Spleen (tissue), 11 donors: ENCODE results near the gene ADM. TPM values are rescaled to one million over a fixed set of nuclear protein-coding genes. Genes with fewer than 3 reads are reported as not detected.

Experiments
- DNase-seq: peaks from one replicate; pipeline ENCODE4 v3.0.0-alpha.2; 2020
- H3K27ac ChIP-seq, 8 donors: fragments of 200-600 bp; sonication (generic) in 7 of 8; 1 replicate in 4 of 8; 2 replicates in 4 of 8; pipeline versions ENCODE4 v1.5.0 to v1.8.0; 2016 to 2021; ENCODE audit warnings: inconsistent platforms in 4 of 8, mild to moderate bottlenecking in 4 of 8, moderate library complexity in 1 of 8
- H3K27me3 ChIP-seq, 7 donors: fragments of 200-600 bp; sonication (generic) in 6 of 7; replicated peaks in 1 of 7; 1 replicate in 4 of 7; 2 replicates in 3 of 7; pipeline versions ENCODE4 v1.5.0 to v1.8.0; 2016 to 2021; ENCODE audit warnings: inconsistent platforms in 3 of 7, mild to moderate bottlenecking in 1 of 7
- H3K36me3 ChIP-seq, 6 donors: fragments of 200-600 bp; sonication (generic) in 5 of 6; 1 replicate in 4 of 6; 2 replicates in 2 of 6; pipeline versions ENCODE4 v1.5.0 to v1.8.0; 2016 to 2021; ENCODE audit warnings: inconsistent platforms in 2 of 6
- H3K4me1 ChIP-seq, 6 donors: fragments of 200-600 bp; sonication (generic) in 5 of 6; 1 replicate in 3 of 6; 2 replicates in 3 of 6; pipeline versions ENCODE4 v1.5.0 to v1.8.0; 2016 to 2021; ENCODE audit warnings: inconsistent platforms in 3 of 6
- H3K4me3 ChIP-seq, 8 donors: fragments of 200-600 bp; sonication (generic) in 7 of 8; 1 replicate in 4 of 8; 2 replicates in 4 of 8; pipeline versions ENCODE4 v1.5.0 to v1.8.0; 2016 to 2021; ENCODE audit warnings: inconsistent platforms in 4 of 8, mild to moderate bottlenecking in 4 of 8, moderate library complexity in 2 of 8
- H3K9me3 ChIP-seq, 8 donors: fragments of 200-600 bp; sonication (generic) in 7 of 8; 1 replicate in 4 of 8; 2 replicates in 4 of 8; pipeline versions ENCODE4 v1.5.0 to v1.8.0; 2016 to 2021; ENCODE audit warnings: inconsistent platforms in 4 of 8
- POLR2A ChIP-seq, 3 donors: fragments of 450-650 bp; IDR thresholded peaks; one replicate each; pipeline ENCODE4 v1.5.1; 2017; ENCODE audit warnings: antibody characterized with exemption in 3 of 3, mild to moderate bottlenecking in 1 of 3
- POLR2AphosphoS5 ChIP-seq, 3 donors: sonication (generic); formaldehyde crosslinking; IDR thresholded peaks; one replicate each; pipeline ENCODE4 v1.5.1; 2017; ENCODE audit warnings: antibody characterized with exemption in 3 of 3
- WGBS, 5 donors: extraction: QIAGEN DNeasy Blood & Tissue Kit in 3 of 5; methylation state at CpG; one replicate each; pipeline versions ENCODE4 v1.1.5 to v1.1.7; 2013 to 2018; 5-methylcytosine and 5-hydroxymethylcytosine counted together
- intact Hi-C: fragments of 100-400 bp; cut with DNase I; formaldehyde crosslinking; loops from one replicate; pipeline ENCODE4 v1.15.0; 2023; ENCODE audit warnings: low total_unique reads
- polyA plus RNA-seq, 3 donors: library from polyadenylated mRNA; stranded (reverse); fragments of 200-250 nt; gene quantifications; one replicate each; pipeline ENCODE4 v1.2.1, GENCODE V29; 2013
- total RNA-seq, 7 donors: library from RNA; depleted of rRNA in 3 of 7; stranded (reverse); fragments of >200 nt in 3 of 7; fragmentation: NEBNext Ultra II Directional in 4 of 7; extraction: Animal tissue kit (Norgen Biotek cat#: 25700) in 4 of 7; gene quantifications; one replicate each; pipeline versions ENCODE4 v1.1.0 to v1.2.1, GENCODE V29; 2016 to 2021
- TF ChIP-seq, protein P1 (sequence below), 11 experiments: fragments of 200-600 bp in 7 of 11; fragments of 450-650 bp in 4 of 11; sonication (generic) in 4 of 11; IDR thresholded peaks in 8 of 11; conservative IDR thresholded peaks in 3 of 11; 1 replicate in 7 of 11; 2 replicates in 4 of 11; pipeline versions ENCODE4 v1.4.0 to v1.8.0; 2016 to 2021; ENCODE audit warnings: antibody characterized with exemption in 11 of 11, inconsistent platforms in 4 of 11, mild to moderate bottlenecking in 1 of 11
- donor health status: healthy with polysubstance abuse.
- donor health status: DM: no; HTN: no; CAD: no; lungs with moderate emphysema.
- donor health status: DM: no; HTN: no; CAD: no.
- donor health status: Bipolar disorder and iron deficiency.
- donor health status: healthy.
- donor health status: DM: no; HTN: no; CAD: no.
- donor health status: DM: yes; HTN: yes; CAD: no.

Gene ADM
- total and polyA plus RNA-seq, 10 donors, result 5.2 to 88.0 (median 34.6) TPM

DNA sequence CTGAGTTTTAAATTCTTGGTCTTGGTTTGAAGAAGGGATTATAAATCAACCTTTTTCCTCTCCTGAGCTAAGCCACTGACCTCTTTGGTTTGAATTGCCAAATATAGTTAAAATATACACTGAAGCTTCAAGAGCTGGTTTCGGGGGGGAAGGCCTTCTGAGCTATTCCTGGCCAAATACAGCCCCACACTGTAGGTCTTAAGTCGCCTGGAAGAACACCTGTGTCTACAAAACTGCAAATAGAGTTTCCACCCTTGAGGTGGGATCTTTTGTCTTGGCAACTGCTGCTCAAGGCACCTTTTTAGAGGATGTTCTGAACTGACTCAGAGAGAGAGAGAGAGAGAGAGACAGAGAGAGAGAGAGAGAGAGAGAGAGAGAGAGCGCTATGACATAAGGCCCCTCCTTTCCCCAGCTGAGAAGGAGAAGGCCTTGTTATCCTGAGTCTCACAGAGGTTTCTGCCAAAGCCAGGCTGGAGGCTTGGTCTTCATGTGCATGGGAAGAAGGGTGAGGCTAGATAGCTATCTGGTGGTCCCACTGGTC is 5.5 kb downstream of the ADM start:
- Histone ChIP-seq H3K4me3 (no peak overlapping the region), H3K27ac (no peak overlapping the region), H3K36me3 (peaks cover 0 to 9% (median 0%) of the 10 kb centered on the region in 6 donors), H3K27me3 (peaks cover 0 to 25% (median 17%) of the 10 kb centered on the region in 7 donors), H3K9me3 (no peaks in the 10 kb centered on the region), H3K4me1 (peaks cover 17 to 51% (median 34%) of the 10 kb centered on the region in 6 donors)
- DNase-seq, result no peak
- intact Hi-C loops, result loop anchor here (5.0 kb wide), 1 partner anchor 548 kb away; no protein-coding TSS in a partner anchor
- WGBS, 5 donors, result 76 to 92% (median 85%) methylated on average over 3 of the region's 3 CpGs
- TF ChIP-seq POLR2AphosphoS5 (IDR thresholded peaks at IDR 0.05), result peak in 1 of 3 donors; percentile 4
- TF ChIP-seq POLR2A (IDR thresholded peaks at IDR 0.05), result no peak
- TF ChIP-seq, protein P1, sequence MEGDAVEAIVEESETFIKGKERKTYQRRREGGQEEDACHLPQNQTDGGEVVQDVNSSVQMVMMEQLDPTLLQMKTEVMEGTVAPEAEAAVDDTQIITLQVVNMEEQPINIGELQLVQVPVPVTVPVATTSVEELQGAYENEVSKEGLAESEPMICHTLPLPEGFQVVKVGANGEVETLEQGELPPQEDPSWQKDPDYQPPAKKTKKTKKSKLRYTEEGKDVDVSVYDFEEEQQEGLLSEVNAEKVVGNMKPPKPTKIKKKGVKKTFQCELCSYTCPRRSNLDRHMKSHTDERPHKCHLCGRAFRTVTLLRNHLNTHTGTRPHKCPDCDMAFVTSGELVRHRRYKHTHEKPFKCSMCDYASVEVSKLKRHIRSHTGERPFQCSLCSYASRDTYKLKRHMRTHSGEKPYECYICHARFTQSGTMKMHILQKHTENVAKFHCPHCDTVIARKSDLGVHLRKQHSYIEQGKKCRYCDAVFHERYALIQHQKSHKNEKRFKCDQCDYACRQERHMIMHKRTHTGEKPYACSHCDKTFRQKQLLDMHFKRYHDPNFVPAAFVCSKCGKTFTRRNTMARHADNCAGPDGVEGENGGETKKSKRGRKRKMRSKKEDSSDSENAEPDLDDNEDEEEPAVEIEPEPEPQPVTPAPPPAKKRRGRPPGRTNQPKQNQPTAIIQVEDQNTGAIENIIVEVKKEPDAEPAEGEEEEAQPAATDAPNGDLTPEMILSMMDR (IDR thresholded peaks at IDR 0.05 in 8 of 11, conservative IDR thresholded peaks at IDR 0.05 in 3 of 11), result no peak

DNA sequence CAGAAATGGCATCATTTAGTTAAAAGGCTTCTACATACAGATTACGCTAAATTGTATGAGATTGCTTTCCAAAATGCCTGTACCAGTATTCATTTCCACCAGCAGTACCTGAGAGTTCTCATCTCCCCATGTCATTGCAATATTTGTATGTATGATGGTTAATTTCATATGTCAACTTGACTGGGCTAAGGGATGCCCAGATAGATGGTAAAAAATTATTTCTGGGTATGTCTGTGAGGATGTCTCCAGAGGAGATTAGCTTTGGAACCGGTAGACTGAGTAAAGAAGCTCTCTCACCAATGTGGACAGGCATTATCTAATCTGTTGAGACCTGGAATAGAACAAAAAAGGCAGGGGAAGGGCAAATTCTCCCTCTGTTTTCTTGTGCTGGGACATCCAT is 6.9 kb downstream of the ADM start:
- no peak for DNase-seq
- 88 to 98% (median 94%) methylated on average over 2 of the region's 2 CpGs for WGBS, 5 donors
- H3K27ac ChIP-seq, result no peak overlapping the region
- no peaks in the 10 kb centered on the region for H3K9me3 ChIP-seq
- TF ChIP-seq, protein P1 (IDR thresholded peaks at IDR 0.05 in 8 of 11, conservative IDR thresholded peaks at IDR 0.05 in 3 of 11), result no peak
- peaks cover 0 to under 1% (median 0%) of the 10 kb centered on the region in 6 donors for H3K36me3 ChIP-seq
- peaks cover 10 to 37% (median 19%) of the 10 kb centered on the region in 6 donors for H3K4me1 ChIP-seq
- intact Hi-C loops, result loop anchor here (5.0 kb wide), 1 partner anchor 550 kb away; no protein-coding TSS in a partner anchor
- peaks cover 0 to 11% (median 6%) of the 10 kb centered on the region in 7 donors for H3K27me3 ChIP-seq
- no peak overlapping the region for H3K4me3 ChIP-seq

DNA sequence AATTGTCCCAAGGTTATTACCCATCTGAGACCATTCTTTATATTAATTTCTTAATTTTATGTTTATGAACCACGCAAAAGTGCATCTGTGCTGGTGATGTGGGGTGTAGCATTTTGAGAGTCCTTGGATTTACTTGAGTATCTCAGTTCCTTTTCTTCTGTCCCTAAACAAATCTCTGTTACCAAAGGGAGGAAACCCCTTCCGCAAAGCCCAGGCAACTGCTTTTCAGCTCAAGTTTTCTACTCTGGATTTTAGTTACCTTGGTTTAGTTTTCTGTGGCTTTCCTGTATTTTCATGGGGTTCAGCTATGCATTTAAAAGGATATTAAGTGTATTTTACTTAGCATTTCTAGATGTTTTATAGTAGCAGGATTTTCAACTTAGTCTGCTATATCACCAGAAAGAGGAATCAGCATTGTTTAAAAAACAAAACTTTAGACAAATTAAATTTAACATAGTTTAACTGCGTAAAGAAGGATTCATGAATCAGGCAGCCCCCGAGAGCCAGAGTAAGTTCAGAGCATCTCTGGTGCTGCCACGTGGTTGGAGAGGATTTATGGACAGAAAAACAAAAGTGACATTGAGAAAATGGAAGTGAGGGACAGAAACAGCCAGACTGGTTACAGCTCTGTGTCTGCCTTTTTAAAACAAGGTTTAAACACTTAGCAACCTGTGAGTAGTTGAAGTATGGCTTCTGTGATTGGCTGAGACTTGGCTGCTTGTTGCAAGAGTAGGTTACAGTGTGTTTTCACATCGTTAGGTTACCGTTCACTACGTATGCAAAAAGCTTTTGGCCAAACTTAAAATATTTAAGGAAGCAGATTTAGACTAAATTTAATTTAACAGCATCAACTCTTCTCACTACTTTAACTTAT is 9.6 kb downstream of the ADM start:
- 44 to 57% (median 46%) methylated on average over 8 of the region's 8 CpGs for WGBS, 5 donors
- Histone ChIP-seq H3K9me3 (no peaks in the 10 kb centered on the region), H3K4me1 (peaks cover 0 to 35% (median 6%) of the 10 kb centered on the region in 6 donors), H3K27ac (peak overlapping the region in 1 of 8 donors; percentile 3), H3K4me3 (no peak overlapping the region), H3K36me3 (no peaks in the 10 kb centered on the region), H3K27me3 (no peaks in the 10 kb centered on the region)
- TF ChIP-seq, protein P1 (IDR thresholded peaks at IDR 0.05 in 8 of 11, conservative IDR thresholded peaks at IDR 0.05 in 3 of 11), result no peak
- TF ChIP-seq POLR2AphosphoS5 (IDR thresholded peaks at IDR 0.05), result no peak
- TF ChIP-seq POLR2A (IDR thresholded peaks at IDR 0.05), result no peak
- DNase-seq, result no peak
- intact Hi-C loops, result loop anchor here (5.0 kb wide), 1 partner anchor 552 kb away; no protein-coding TSS in a partner anchor

DNA sequence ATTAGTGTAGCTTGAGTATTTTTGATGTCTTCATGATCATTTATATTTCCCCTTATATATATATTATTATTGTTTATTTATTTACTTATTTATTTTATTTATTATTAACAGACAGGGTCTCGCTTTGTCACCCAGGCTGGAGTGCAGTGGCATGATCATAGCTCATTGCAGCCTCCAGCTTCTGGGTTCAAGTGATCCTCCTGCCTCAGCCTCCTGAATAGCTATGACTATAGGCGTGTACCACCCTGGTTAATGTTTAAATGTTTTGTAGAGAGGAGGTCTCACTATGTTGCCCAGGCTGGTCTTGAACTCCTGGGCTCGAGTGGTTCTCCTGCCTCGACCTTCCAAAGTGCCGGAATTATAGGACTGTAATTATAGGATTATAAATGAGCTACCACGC is 10.2 kb downstream of the ADM start:
- intact Hi-C loops, result no loop called here
- Histone ChIP-seq H3K9me3 (no peaks in the 10 kb centered on the region), H3K4me3 (no peak overlapping the region), H3K4me1 (peaks cover 0 to 40% (median 6%) of the 10 kb centered on the region in 6 donors), H3K27me3 (no peaks in the 10 kb centered on the region), H3K27ac (no peak overlapping the region), H3K36me3 (no peaks in the 10 kb centered on the region)
- 84 to 95% (median 91%) methylated on average over 6 of the region's 6 CpGs for WGBS, 5 donors
- TF ChIP-seq POLR2A (IDR thresholded peaks at IDR 0.05), result no peak
- no peak for TF ChIP-seq POLR2AphosphoS5 (IDR thresholded peaks at IDR 0.05)
- TF ChIP-seq, protein P1 (IDR thresholded peaks at IDR 0.05 in 8 of 11, conservative IDR thresholded peaks at IDR 0.05 in 3 of 11), result no peak
- no peak for DNase-seq
